SK-N-MC (cell line): ENCODE data around the gene ERBB4.

Source experiments
- EZH2 ChIP-seq: fragments of 200-600 bp; sonication (generic); IDR thresholded peaks from one replicate; pipeline ENCODE4 v1.6.1; 2017; ENCODE audit warnings: antibody characterized with exemption
- POLR2AphosphoS5 ChIP-seq: IDR thresholded peaks from 2 replicates; pipeline ENCODE4 v1.6.1; 2012; ENCODE audit warnings: mild to moderate bottlenecking, low read depth, low read length, borderline replicate concordance

GRCh38 chr2:211401328-211401727 lies 1137.3 kb downstream of the ERBB4 start:
- TF ChIP-seq POLR2AphosphoS5 (no peak), EZH2 (no peak)
